GM19397 (cell line): Measurements from ENCODE around the gene DBNL.

Source experiments
- ATAC-seq: cut with Tn5 transposase; IDR thresholded peaks from one replicate; pipeline ENCODE4 v1.9.1; 2021; ENCODE audit warnings: mild to moderate bottlenecking, moderate library complexity; ENCODE audit not compliant: unreplicated experiment

The DBNL gene

DNA sequence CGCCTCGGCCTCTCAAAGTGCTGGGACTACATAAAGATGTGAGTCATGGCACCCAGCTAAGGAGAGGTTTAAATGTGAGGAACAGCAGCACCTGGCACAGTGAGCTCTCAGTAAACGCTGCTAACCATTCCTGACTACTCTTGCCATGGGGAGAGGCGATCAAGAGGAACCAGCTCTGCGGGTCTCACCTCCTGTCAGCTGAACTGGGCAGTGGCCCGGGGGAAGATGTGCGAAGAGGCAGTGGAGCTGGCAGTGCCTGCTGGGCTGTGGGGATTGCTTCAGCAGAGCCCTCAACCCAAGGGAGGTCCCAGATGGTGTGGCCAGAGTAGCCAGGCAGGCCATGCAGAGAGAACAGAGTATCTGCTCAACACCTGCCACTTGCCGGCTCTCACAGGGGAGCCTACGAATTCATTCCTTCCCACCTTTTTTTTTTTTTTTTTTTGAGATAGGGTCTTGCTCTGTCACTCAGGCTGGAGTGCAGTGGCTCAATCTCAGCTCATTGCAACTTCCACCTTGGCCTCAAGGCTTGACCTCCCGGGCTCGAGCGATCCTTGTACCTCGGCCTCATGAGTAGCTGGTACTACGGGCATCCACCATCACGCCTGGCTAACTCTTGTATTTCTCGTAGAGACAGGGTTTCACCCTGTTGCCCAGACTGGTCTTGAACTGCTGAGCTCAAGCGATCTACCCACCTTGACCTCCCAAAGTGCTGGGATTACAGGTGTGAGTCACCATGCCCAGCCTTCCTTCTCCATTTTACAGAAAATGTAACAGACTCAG, 31.0 kb downstream of the DBNL start:
- ATAC-seq, result no peak

DNA sequence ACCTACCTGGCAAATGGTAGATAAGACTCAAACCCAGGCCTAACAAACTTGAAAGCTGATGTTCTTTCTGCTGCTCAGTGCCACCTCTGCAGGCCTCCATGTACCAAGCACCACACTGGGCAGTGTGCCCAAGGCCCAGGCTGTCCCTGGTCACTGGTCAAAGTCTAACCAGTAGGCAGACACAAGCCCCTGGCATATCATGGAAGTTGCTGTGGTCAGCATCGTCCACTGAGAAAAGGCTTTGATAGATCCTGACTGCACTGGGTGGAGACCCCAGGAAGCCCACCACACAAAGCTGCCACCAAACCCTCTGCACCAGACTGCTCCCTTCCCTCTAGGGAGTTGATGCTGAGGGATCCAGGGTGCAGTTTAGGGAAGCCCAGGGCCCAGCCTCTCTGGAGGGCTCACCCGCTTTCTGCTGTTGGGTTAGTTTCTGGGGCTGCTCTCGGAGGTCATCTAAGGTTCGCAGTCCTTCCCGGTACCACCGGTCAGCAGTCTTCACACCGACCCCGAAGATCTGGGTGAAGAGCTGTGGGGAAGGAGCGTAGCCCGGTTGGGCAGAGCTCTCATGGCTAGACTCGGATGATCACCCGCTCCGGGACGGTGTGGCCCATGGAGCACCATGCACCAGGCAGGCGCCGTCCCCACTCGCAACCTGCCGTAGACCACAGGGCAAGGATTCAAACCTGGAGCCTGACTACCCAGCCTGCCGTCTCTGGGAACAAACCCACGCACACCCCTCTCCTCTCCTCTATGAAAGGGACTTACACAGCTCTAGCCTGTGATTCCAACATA, 31.8 kb downstream of the DBNL start:
- ATAC-seq, result no peak

DNA sequence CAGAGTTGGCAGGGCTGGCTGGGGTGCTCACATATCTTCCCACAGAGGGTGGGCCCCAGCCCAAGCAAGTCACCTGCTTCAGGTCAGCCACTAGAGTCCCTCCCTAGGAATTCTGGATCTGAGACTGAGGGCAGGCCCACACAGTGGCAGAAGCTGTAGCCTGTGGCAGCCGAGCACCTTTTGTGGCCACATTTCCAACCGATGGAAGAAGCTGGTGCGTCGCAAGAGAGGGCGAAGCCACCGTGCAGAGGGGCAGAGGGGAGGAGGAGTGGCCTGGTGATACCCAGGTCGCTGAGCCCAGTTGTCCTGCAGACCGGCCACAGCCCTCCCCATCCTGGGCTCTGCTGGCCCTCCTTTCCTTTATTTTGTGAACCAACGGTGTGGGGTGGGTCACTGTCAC, 32.6 kb downstream of the DBNL start:
- ATAC-seq, result no peak

DNA sequence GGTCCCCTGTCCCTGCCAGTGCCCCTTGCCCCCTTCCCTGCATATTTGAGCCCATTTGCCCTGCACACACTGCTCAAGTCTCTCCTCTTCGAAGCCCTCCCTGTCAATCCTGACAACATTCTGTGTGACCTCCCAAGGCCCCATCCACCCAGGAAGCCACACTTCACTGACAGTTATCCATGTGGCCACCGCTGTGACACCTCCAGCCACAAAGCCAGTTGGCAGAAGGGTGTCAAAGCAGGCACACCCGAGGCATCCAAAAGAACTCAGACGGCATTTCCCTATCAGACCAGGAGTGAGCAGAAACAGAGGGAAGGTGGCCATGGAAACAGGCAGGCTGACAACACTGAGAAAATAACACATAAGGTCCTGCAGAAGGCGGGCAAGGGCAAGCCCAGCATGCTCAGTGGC, 33.2 kb downstream of the DBNL start:
- no peak for ATAC-seq

DNA sequence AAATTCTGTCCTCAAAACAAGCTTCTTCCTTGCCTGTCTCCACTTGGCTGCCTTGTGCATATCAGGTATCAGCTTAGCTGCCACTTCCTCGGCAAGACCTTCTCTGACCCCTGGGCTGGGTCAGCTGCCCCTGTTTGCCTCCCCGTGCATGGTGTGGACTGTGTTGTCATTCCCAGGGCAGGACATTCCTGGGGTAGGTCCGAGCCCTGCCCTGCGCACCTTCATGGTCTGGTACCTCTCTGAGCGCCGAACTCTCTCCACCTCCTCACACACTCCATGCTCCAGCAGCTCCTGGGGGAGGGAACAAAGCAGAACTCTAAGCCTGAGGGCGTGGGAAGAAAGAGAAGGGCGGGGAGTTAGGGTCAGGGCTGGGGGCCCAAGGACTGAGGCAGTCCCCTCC, 34.0 kb downstream of the DBNL start:
- ATAC-seq, result no peak

DNA sequence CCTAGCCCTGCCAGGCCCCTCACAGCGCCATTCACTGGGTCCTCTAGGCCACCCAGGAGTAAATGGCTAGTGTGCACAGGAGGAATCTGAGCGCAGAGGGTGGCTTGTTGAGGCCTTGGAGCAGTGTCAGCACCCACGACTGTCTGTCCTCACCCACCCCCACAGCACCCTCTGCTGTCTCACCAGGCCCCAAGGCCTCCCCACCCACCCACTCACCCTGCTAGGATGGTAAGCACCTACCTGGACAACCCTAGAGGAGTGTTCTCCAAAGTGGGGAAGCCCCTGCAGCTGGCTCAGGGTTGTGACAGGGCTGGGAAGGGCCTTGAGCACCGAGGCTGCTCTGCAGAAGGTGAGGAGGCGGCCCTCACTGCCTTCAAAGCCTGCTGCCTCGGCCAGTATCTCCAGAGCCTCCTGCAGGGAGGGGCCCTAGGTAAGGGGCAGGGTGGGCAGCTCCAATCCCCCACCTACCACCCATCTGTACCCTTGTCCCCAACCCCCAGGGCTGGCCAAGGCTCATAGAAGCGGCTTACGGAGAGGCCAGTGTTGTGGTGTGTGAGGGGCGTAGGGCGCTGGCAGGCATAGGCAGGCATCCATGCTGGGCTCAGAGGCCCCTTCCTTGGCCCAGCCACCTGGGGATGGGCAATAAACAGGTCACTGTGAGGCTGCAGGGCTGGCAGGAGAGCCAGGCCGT, 35.0 kb downstream of the DBNL start:
- ATAC-seq, result no peak

DNA sequence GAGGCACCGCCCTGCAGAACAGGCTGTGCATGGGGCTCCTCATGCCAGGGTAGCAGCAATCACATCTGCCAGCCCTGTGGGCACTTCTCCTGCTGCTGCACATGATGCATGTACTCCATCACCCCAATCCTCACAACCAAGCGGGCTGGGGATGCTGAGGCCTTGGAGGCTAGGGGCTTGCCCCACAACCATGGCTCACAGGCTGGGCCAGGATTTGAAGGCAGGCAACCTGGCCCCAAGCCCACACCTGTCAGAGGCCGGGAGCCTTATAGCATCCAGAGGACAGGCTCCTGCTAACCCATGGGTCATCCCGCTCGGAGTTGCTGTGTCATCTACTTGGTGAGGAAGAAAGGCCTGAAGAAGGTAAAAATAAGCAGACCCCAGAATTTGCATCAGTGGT, 35.6 kb downstream of the DBNL start:
- ATAC-seq, result no peak

DNA sequence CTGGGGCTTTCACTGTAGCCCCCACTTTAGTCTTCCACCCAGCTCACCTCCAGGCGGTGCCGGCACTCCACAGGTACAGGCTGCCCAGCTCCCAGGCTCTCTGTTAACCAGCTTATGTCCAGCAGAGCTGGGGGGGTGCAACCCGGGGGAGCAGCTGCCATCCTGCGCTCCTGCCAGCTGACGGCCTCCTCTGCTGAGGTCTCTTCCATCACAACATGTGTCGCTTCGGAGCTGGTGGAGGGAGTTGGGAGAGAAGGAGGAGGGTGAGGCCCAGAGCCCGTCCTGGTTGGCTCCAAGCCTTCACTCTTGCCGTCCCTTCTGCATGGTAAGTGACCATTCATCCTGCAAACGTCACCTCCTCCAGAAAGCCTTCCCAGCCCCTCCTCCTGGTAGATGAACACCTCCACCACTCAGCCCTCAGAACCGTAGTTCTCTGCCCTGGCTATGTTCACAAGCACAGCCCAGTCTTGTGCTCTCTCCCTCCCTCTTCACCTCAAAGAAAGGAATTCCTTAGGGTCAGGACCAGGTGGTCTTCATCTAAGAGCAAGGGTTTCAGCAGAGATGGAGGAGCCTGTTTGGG, 36.3 kb downstream of the DBNL start:
- no peak for ATAC-seq

DNA sequence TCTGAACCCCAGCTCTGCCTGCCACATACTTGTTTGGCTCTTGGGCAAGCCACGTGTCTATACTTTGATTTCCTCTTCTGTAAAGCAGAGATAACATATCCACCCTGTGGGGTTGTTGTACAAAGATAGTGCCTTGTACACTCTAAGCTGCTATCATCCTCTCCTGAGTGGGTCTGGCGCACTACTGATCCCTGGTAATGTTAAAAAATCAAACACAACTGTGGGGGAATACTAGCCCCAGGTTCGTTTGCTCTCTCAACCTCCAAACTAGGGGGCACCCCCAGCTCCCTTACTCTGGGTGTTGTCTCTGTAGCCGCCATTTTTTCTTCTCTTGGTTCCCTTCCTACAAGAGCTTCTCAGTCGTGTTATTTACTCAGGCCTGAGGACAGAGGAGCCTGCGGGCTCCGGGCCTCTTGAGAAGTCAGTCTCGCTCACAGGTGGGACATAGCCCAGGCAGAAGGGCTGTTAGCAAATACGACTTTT, 36.8 kb downstream of the DBNL start:
- ATAC-seq, result no peak

DNA sequence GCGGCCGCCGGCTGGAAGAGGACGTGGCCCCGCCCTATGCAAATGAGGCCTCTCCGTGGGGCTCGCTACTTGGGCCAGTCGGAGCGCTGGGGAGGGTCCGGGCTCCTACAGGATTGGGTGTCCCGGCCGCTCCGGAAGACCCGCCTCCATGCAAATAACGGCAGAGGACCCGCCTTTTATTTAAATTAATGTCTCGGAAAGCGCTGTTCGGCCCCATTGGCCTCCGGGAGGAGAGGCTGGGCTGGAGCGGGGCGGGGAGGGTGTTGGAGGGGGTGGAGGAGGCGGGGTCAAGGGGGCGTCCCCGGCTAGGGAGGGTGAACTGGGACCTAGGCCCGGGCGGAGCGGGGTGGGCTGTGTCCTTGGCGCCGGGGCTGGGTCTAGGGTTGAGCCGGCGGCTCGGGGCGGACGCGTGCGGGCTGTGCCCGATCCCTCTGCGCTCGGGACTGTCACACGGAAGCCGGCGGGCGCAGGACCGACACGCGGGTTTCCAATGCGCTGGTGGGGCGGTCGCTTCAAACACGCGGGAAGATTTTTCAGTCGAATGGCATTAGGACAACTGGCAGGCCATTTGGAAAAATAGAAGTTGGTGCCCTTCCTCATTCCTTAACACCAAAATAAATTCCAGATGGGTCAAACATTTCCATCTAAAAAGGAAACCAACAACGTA, 38.2 kb downstream of the DBNL start:
- peak; percentile 94 for ATAC-seq

DNA sequence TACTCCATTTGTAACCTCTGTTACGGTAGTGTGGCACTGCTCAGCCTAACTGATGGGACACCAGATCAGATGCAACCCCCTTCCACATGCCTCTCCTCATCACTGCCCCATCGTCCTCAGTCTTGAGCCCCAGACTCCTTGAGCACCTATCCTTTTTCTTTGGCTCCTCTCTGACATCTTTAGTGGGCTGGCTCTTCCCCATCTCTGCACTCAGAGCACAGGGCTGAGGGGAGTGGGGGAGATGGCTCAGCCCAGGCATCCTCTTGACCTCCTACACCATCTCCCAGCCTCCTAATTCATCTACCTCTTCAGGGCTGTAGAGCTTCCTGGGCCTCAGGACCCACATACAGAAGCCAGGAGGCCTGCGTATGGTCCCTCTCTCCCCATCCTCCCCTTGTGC, 39.3 kb downstream of the DBNL start:
- no peak for ATAC-seq

DNA sequence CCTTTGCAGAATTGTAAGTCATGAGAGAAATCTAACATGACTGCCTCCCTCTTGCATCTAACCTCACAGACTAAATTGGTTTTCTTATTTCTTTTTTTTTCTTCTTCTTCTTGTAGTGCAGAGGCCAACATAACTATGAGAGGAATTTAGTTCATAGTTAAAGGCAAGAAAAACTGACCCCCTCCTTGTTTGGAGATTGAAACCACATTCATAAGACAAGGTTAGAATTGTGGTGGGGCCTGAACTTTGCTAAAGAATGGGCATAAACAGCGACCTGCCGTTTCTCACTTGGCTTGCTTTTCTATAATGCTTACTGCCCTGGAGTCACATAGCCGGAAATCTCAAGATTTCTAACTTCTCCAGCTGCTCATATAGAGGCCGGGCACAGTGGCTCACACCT, 40.2 kb downstream of the DBNL start:
- ATAC-seq, result no peak

DNA sequence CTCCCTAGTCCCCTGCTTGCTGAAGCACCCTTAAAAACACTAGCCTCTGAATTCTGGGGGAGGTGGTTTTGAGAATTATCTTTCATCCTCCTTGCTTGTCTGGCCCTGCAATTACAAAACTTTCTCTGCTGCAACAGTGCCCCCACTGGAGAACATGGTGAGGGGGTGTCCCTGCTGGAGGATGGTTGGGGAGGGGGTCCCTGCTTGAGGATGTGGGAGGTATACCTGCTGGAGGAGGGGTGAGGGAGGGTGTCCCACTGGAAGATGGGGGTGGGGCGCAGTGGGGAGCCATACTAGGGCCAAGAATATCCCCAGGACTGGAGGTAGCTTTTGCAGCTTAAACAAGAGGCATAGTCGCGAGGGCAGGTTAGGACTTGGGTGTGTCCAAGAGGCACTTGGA, 41.0 kb downstream of the DBNL start:
- ATAC-seq, result no peak

DNA sequence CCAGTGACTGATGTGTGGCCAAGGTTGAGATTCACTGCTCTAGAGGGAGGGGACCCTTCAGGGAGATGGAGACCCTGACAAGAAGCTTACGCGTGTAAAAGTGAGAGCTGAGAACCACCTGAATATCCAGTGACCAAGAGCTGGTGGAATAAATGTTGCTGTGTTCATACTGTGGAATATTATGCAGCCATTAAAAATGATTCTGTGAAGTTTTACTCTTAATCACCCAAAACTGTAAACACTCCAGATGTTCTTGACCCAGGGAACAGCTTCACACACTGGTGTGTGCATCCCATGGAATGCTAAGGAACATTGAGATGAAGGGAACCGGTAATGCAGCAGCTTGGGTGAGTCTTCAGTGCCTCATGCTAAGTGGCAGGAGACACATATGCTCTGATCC, 42.1 kb downstream of the DBNL start:
- no peak for ATAC-seq

DNA sequence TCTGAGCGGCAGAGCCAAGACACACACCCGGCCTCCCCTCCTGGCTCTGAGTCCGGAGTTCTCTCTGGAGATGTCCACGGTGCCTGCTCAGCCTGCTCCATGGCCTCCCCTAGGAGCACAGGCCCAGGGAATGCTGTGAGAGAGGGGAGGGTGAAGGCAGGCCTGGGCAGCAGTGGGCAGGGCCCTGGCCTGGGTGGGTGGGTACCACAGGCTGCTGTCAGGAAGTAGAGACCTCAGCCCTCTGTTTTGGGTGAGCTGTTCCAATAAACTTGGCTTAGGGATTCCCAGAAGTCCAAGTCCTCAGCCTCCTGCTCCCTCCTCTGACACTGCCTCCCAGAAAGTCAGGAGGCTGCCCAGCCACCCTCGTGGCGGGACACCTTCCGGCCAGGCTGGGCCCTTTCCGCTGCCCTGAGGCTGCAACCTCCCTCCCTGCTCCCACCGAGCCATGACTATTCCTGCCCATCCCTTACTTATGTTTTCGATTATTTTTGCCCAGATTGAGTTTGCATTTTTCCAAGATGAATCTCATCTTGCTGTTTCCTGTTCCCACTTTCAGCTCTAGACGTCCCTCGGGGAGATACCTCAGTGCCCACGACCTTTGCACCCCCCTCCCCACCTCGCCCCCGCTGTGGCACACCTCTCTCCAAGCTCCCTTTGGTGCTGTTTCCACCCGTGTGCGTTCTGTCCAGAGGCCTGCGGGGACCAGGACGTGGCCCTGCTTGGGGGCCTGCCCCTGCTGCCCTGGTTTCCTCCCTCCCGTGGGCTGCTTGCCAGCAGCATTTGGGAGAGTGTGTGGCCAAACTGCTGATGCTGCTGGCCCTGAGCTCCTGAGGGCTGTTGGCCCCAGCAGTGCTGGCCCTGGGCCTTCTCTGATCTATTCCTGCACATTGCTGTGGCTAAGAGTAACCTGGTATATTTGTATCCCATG, 43.7 kb downstream of the DBNL start:
- ATAC-seq, result no peak

DNA sequence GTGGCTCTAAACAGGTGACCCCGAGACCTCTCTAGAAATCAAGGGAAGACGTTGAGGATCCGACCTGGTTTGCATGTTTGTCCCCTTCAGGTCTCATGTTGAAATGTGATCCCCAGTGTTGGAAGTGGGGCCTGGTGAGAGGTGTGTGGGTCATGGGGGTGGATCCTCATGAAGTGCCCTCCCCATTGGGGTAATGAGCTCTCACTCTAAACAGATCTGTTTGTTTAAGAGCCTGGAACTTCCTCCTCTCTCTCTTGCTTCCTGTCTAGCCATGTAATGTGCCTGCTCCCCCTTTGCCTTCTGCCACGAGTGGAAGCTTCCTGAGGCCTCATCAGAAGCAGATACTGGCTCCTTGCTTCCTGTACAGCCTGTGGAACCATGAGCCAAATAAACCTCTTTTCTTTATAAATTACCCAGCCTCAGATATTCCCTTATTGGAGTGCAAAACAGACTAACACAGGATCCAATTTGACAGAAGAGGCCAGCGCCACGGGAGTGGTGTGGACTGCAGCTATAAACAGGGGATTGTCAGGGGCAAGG, 48.7 kb downstream of the DBNL start:
- ATAC-seq, result no peak

DNA sequence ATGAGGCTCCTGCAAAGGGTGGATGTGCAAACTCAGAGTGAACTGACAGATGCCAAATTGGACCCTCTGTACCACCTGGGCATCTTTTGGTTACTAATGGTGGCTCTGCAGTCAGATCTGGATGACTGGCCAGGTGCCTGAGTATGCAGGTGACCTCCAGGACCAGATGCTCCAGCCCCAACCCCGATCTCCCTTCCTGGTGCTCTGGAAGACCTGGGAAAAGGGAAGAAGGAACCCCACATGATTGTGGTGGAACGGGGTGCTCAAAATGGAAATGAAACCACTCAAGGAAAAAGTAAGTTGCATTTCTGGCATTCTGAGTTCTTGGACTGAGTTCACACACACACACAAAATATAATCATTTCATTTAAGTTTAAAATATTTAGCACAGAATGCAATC, 49.9 kb downstream of the DBNL start:
- no peak for ATAC-seq

DNA sequence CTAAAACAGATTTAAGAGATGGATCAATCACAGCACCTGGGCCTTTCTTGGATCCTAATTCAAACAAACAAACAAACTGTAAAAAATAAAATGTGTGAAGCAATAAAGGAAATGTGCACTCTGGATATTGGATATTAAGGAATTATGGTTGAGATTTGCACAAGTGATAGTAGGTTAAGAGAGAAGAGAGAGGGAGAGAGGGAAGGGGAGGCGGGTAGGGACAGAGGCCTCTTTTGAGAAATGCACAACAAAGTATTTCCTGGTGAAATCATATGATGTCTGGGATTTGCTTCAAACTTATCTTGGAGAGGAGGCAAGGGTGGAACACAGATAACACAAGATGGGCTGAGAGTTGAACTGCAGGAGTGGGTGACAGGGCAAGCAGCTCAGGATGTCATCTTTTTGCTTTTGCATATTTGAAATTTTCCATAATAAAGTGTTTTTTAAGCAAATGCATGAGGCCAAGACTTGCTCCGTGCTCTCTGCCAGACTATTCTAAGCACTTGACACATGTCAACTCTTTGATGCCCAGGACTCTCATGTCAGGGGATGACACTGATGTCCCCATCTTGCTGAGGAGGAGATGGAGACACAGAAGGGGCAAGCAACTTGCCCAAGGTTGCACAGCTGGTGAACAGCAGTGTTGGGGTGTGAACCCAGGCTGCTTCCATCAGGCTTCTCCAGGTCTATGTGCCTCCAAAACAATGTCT, 50.5 kb downstream of the DBNL start:
- ATAC-seq, result no peak

DNA sequence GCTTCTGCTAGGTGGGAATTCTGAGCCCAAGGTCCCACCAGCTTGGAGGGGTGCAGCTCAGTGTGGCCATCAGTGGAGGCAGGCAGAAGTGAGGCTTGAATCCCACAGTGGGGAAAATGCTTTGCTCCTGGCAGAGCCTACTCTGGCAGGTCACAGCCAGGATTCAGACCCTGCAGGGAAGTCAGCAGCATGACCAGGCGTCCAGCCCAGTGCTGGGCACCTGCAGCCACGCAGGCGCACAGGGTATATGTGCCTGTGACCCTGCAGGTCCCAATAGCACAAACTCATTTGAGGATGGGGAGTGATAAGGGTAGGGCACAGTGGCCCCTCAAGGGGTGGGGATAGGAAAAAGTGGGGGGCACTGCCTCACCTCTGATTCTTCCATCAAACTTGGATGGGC, 51.3 kb downstream of the DBNL start:
- no peak for ATAC-seq
